ENCODE measurements around the gene ANXA6.

ANXA6 gene

GRCh38 chr5:151088986-151089385 is 68.6 kb downstream of the ANXA6 start:
- H3K27ac Mint-ChIP-seq = peak overlapping the region; percentile 17
- H3K4me3 Mint-ChIP-seq = no peak overlapping the region
- ATAC-seq (ENCODE audit: low read depth) = no peak
- DNase-seq (ENCODE audit: low spot score in 2 of 2) = no peak
- peaks cover 46% of the 10 kb centered on the region for H3K4me1 Mint-ChIP-seq
- H3K27me3 Mint-ChIP-seq = no peaks in the 10 kb centered on the region
- no peaks in the 10 kb centered on the region for H3K9me3 Mint-ChIP-seq
- no peaks in the 10 kb centered on the region for H3K36me3 Mint-ChIP-seq

DNA sequence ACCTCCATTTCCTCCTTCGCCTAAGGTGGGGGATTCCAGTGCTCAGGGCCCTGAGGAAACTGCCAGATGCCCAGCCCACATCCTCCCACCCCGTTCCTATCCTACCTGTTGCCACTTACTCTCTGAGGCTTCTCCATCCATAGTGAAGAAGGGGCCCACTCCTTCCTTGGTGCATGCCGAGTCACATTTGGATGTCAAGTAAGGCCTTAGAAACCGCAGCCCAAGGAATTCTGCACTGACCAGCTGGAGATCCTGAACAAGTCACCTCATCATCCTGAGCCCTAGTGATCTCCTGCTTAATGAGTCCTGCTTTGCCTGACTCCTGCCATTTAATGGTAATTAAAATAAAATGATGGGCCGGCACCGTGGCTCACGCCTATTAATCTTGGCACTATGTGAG is 70.1 kb downstream of the ANXA6 start:
- H3K9me3 Mint-ChIP-seq = no peaks in the 10 kb centered on the region
- H3K4me3 Mint-ChIP-seq = no peak overlapping the region
- no peaks in the 10 kb centered on the region for H3K36me3 Mint-ChIP-seq
- DNase-seq (ENCODE audit: low spot score in 2 of 2) (no peak), ATAC-seq (ENCODE audit: low read depth) (peak; percentile 2)
- H3K27ac Mint-ChIP-seq = peak overlapping the region; percentile 89
- peaks cover 49% of the 10 kb centered on the region for H3K4me1 Mint-ChIP-seq
- H3K27me3 Mint-ChIP-seq = no peaks in the 10 kb centered on the region

- H3K9me3 Mint-ChIP-seq = no peaks in the 10 kb centered on the region
- DNase-seq (ENCODE audit: low spot score in 2 of 2) (peak; percentile 53 to 56), ATAC-seq (ENCODE audit: low read depth) (peak; percentile 89)
- no peaks in the 10 kb centered on the region for H3K36me3 Mint-ChIP-seq
- peaks cover 51% of the 10 kb centered on the region for H3K4me1 Mint-ChIP-seq
- H3K27ac Mint-ChIP-seq = peak overlapping the region; percentile 89
- H3K4me3 Mint-ChIP-seq = peak overlapping the region; percentile 79
- H3K27me3 Mint-ChIP-seq = no peaks in the 10 kb centered on the region
Observed at GRCh38 chr5:151086905-151087360, 70.6 kb downstream of the ANXA6 start.

DNA sequence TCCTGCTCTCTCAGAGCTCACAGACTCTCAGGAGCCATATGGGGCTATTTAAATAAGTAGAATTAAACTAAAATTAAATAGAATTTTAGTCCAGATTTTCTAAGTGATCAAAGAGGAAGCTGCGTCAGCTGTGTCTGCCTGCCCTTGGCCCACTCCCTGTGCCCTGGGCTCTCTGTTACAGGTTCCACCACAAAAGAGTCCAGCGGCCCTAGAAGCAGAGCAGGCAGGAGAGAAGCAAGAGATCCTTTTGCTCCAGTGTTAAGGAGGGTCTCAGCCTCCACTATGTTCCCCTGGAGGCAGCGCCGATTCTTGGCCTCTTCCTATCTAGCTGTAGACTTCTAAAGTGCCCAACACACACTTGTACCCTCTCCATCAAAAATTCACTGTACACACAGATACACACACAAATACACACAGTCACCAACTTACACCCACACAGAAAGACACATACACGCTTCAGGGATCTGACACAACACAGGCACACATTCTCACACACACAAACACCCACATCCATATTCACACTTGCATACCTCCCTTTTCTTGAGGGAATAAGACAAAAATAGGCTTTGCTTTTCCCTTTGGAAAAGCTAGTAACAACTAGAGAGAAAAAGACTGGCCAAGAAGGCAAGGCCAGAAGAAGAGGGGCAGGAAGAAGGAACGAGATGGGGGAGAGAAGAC is 71.2 kb downstream of the ANXA6 start:
- DNase-seq (ENCODE audit: low spot score in 2 of 2) (no peak), ATAC-seq (ENCODE audit: low read depth) (no peak)
- H3K27ac Mint-ChIP-seq = peak overlapping the region; percentile 89
- peak overlapping the region; percentile 79 for H3K4me3 Mint-ChIP-seq
- H3K4me1 Mint-ChIP-seq = peaks cover 49% of the 10 kb centered on the region
- H3K36me3 Mint-ChIP-seq = no peaks in the 10 kb centered on the region
- H3K9me3 Mint-ChIP-seq = no peaks in the 10 kb centered on the region
- no peaks in the 10 kb centered on the region for H3K27me3 Mint-ChIP-seq

GRCh38 chr5:151085517-151086041 is 72.0 kb downstream of the ANXA6 start:
- Mint-ChIP-seq H3K27ac (peak overlapping the region; percentile 89), H3K4me3 (peak overlapping the region; percentile 58), H3K36me3 (no peaks in the 10 kb centered on the region), H3K9me3 (no peaks in the 10 kb centered on the region), H3K27me3 (no peaks in the 10 kb centered on the region), H3K4me1 (peaks cover 49% of the 10 kb centered on the region)
- ATAC-seq (ENCODE audit: low read depth) = no peak
- peak in 1 of 2 donors; percentile 28 for DNase-seq (ENCODE audit: low spot score in 2 of 2)

- H3K9me3 Mint-ChIP-seq = no peaks in the 10 kb centered on the region
- peak overlapping the region; percentile 89 for H3K27ac Mint-ChIP-seq
- H3K36me3 Mint-ChIP-seq = no peaks in the 10 kb centered on the region
- no peak overlapping the region for H3K4me3 Mint-ChIP-seq
- DNase-seq (ENCODE audit: low spot score in 2 of 2) (no peak), ATAC-seq (ENCODE audit: low read depth) (no peak)
- peaks cover 55% of the 10 kb centered on the region for H3K4me1 Mint-ChIP-seq
- H3K27me3 Mint-ChIP-seq = no peaks in the 10 kb centered on the region
Observed at GRCh38 chr5:151084363-151084762, 73.2 kb downstream of the ANXA6 start.

DNA sequence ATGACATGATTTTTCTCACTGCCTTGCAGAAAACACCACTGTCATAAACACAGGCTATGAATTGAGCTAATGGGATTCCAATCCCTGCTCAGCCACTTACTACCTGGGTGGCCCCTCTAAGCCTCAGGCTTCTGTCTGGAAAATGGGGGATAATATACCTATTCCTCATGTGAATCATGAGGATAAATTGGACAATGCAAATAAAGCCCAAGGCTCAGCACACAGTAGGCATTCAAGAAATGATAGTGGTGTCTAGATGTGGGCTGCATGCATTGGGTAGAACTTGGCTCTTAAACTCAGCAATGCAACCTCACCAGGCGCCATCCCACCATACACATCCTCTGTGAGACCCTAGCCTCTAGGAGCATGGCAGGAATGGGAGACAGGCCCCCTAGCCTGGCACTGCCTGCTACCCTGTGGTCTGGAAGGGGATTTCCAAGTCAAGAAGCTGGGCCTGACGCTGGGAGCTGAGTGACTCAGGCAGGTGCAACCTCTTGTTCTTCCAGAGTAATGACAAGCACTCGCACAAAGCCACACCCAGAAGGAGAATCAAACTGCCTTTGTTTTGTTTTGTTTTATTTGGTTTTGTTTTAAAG is 74.4 kb downstream of the ANXA6 start:
- Mint-ChIP-seq H3K27ac (peak overlapping the region; percentile 89), H3K4me1 (peaks cover 58% of the 10 kb centered on the region), H3K36me3 (peaks cover 1% of the 10 kb centered on the region), H3K27me3 (no peaks in the 10 kb centered on the region), H3K4me3 (peak overlapping the region; percentile 78), H3K9me3 (no peaks in the 10 kb centered on the region)
- DNase-seq (ENCODE audit: low spot score in 2 of 2) = no peak
- ATAC-seq (ENCODE audit: low read depth) = peak; percentile 7

DNA sequence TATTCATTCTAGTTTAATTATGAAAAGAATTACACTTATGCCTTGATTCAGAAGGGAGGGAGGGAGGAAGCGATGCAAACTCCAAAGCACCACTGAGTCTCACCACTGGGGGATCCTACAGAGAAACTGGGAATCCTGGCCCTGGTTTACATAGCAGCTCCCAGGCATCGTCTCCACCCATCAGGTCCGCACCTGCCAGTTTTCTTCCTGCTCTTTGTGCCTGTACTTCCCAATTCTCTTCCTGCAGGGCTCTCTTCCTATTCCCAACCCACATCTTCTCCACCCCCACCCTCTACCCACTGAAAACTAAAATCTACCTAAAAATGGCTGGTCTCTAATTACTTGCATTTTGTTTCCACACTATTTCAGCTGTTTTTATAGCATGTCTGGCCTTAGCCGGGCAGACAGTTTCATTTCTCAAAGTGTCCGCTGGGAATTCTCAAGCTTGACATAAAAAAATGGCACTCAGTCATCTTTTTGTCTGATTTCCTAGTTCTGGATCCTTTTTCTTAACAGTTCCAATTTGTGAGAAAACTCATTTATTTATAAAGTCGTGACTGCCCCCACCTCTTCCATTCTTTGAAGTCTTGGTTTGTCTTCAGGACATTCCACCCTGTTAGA is 75.2 kb downstream of the ANXA6 start:
- no peak for ATAC-seq (ENCODE audit: low read depth)
- no peaks in the 10 kb centered on the region for H3K27me3 Mint-ChIP-seq
- H3K36me3 Mint-ChIP-seq = peaks cover 5% of the 10 kb centered on the region
- no peak for DNase-seq (ENCODE audit: low spot score in 2 of 2)
- H3K4me3 Mint-ChIP-seq = peak overlapping the region; percentile 78
- peak overlapping the region; percentile 89 for H3K27ac Mint-ChIP-seq
- H3K4me1 Mint-ChIP-seq = peaks cover 62% of the 10 kb centered on the region
- H3K9me3 Mint-ChIP-seq = no peaks in the 10 kb centered on the region

GRCh38 chr5:151081431-151082281 is 75.9 kb downstream of the ANXA6 start:
- H3K9me3 Mint-ChIP-seq = no peaks in the 10 kb centered on the region
- peak overlapping the region; percentile 91 for H3K4me3 Mint-ChIP-seq
- peaks cover 8% of the 10 kb centered on the region for H3K36me3 Mint-ChIP-seq
- H3K27me3 Mint-ChIP-seq = no peaks in the 10 kb centered on the region
- peak overlapping the region; percentile 89 for H3K27ac Mint-ChIP-seq
- peaks cover 63% of the 10 kb centered on the region for H3K4me1 Mint-ChIP-seq
- ATAC-seq (ENCODE audit: low read depth) = no peak
- no peak for DNase-seq (ENCODE audit: low spot score in 2 of 2)

- Mint-ChIP-seq H3K4me3 (peak within 1 kb of the TSS; percentile 91), H3K27me3 (no peaks in the 10 kb centered on the region), H3K36me3 (peaks cover 17% of the 10 kb centered on the region), H3K9me3 (no peaks in the 10 kb centered on the region), H3K4me1 (peaks cover 66% of the 10 kb centered on the region), H3K27ac (peak within 1 kb of the TSS; percentile 89)
- peak; percentile 87 for ATAC-seq (ENCODE audit: low read depth)
- peak; percentile 98 for DNase-seq (ENCODE audit: low spot score in 2 of 2)
Observed at GRCh38 chr5:151080613-151081430, 76.8 kb downstream of the ANXA6 start, which contains the start of gene TNIP1. Gene TNIP1, minus strand, starts transcription at chr5:151081034. Its CDS starts 15,939 bp downstream, at chr5:151065095.

- no peak for ATAC-seq (ENCODE audit: low read depth)
- DNase-seq (ENCODE audit: low spot score in 2 of 2) = no peak
Observed at GRCh38 chr5:151079838-151080612, 77.6 kb downstream of the ANXA6 start.

DNA sequence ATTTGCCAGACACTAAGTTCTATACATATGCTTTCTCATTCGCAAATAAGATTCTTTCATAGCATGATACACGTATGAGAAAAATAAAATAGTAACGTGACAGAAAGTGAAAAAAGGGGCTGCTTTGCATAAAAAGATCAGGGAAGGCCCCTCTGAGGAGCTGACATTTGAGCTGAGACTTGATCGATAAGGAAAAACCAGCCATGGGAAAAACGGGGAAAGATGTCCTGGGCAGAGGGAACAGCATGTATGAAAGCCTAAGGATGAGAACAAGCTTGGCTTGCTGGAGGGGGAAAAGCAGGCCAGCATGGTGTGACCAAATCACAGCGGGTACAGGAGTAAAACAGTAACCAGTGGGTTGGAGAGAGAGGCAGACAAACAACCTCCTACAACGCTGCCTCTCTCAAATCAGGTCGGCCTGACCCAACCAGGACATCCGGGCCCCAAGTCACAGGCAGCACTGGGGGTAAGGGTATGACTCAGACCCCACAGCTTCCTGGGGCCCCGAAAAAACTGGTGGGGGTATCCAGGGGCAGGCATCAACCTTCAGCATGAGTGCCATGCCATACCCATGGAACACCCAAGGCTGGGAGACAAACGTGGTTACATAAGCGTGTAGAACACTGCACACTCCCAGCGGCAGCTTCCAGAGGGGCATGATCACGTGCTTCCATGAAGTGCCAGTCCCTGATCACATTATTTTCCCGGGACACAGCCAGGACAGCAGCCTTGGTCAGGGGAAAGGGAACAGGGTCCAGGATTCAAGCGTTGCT is 78.9 kb downstream of the ANXA6 start:
- Mint-ChIP-seq H3K4me3 (peak overlapping the region; percentile 91), H3K36me3 (peaks cover 22% of the 10 kb centered on the region), H3K9me3 (no peaks in the 10 kb centered on the region), H3K4me1 (peaks cover 54% of the 10 kb centered on the region), H3K27me3 (no peaks in the 10 kb centered on the region), H3K27ac (peak overlapping the region; percentile 89)
- DNase-seq (ENCODE audit: low spot score in 2 of 2) (peak in 1 of 2 donors; percentile 39), ATAC-seq (ENCODE audit: low read depth) (no peak)

More at GRCh38 chr5:151079838-151080612, 77.6 kb downstream of the ANXA6 start:
- H3K4me3 Mint-ChIP-seq = peak overlapping the region; percentile 91
- peaks cover 19% of the 10 kb centered on the region for H3K36me3 Mint-ChIP-seq
- H3K27ac Mint-ChIP-seq = peak overlapping the region; percentile 89
- no peaks in the 10 kb centered on the region for H3K27me3 Mint-ChIP-seq
- no peaks in the 10 kb centered on the region for H3K9me3 Mint-ChIP-seq
- H3K4me1 Mint-ChIP-seq = peaks cover 62% of the 10 kb centered on the region
